Kidney glomerular epithelial cell (primary cell): ENCODE measurements around the gene CCDC30.
"Not testable (repeated sequence)": the region's sequence is repeated elsewhere in the genome, so short reads cannot be mapped to it uniquely, and the experiment has no call there.

ENCODE experiments used
- DNase-seq: peaks from one replicate; lab custom pipeline; 2025; lab: John Stamatoyannopoulos, UW

The CCDC30 gene

DNA sequence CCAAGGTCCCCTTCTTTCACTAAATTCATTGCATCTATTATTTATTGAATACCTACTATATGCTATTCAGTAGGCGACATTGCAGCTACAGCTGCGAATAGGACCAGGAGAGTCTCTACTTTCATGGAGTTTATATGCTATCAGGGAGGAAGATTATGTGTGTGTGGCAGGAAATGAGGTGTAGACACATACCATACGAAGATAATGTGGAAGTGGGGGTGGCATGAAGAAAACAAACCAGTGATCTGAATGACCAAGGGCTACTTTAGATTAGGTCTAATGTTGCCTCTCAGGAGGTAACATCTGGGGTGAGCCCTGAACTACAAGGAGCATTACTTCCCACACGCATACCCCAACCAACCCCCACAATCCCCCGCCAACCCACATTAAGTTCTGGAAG, 194.1 kb downstream of the CCDC30 start:
- no peak for DNase-seq

- DNase-seq = peak; percentile 83
These were observed 195.1 kb downstream of the CCDC30 start, which contains the start of gene PPIH for GRCh38 chr1:42657981-42658876. Gene PPIH (plus strand): TSS chr1:42658423. CDS start chr1:42658447, 24 bp downstream.

GRCh38 chr1:42658877-42659337, 195.8 kb downstream of the CCDC30 start:
- no peak for DNase-seq

DNA sequence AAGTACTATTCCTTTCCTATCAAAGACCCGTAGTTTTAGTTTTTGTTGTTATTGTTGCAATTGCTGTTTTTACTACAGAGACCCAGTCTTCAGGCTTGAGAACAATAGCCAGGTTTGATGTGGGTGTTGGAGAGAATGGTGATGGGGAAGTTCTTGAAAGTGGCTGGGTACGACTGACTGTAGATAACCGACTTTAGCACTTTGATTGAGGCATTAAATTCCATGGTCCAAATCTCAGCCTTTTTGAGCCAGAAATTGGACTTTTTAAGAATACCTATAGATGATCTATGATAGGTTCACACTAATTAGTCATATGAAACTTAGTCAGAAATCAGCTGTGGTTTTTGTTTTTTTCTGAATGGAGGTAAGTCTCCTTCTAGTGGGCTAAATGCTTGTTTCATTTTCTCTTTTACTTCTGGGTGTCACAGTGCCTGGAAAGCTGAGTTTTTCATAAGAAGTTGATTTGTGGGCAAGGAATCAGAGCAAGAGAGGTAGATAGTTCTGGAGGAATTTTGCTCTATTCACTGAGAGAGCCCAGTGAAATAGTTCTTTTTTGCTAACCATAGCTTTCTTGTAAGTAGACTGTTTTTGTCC, 197.9 kb downstream of the CCDC30 start:
- DNase-seq = no peak

GRCh38 chr1:42669936-42670335, 206.8 kb downstream of the CCDC30 start:
- no peak for DNase-seq

GRCh38 chr1:42670425-42670824, 207.3 kb downstream of the CCDC30 start:
- no peak for DNase-seq

DNA sequence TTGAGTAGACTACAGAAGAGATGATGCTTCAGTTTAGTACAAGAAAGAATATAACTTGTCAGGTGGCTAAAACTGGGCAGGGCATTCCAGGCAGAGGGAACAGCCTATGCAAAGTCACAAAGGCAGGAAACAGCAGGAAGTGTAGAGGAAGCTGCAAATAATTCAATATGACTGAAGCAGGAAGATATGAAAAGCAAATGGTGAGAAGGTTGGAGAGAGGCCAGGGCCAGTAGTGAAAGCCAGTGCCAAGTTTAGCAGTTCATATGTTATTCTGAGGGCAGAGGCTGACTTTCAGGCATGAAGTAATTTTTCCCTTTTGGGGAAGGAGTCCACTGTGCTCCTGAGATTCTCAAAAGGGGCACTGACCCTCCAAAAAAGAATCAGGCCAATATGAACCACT, 211.1 kb downstream of the CCDC30 start:
- DNase-seq = no peak

DNA sequence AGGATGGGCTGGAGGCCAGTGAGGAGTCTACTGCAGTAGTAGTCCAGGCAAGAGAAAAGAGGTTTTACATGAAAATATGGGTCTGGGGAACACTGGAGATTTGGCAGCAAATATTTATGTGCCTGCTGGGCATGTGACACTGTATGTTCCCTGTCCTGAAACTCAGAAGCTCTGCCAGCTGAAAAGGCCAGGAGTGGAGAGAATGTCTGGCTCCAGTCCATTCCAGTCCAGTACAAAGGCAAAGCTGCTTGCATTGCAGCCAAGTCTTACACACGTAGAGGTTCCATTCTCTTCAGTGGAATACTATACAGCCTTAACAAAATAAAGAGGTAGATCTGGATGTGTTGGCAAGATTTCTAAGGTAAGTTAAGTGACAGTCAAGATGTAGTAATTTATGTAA, 211.6 kb downstream of the CCDC30 start:
- DNase-seq = no peak

GRCh38 chr1:42675467-42675866, 212.4 kb downstream of the CCDC30 start:
- no peak for DNase-seq

- no peak for DNase-seq
These were observed 213.5 kb downstream of the CCDC30 start for GRCh38 chr1:42676534-42677087.

- no peak for DNase-seq
These were observed 216.4 kb downstream of the CCDC30 start for GRCh38 chr1:42679364-42679983.

GRCh38 chr1:42680055-42680454, 217.0 kb downstream of the CCDC30 start:
- no peak for DNase-seq

DNA sequence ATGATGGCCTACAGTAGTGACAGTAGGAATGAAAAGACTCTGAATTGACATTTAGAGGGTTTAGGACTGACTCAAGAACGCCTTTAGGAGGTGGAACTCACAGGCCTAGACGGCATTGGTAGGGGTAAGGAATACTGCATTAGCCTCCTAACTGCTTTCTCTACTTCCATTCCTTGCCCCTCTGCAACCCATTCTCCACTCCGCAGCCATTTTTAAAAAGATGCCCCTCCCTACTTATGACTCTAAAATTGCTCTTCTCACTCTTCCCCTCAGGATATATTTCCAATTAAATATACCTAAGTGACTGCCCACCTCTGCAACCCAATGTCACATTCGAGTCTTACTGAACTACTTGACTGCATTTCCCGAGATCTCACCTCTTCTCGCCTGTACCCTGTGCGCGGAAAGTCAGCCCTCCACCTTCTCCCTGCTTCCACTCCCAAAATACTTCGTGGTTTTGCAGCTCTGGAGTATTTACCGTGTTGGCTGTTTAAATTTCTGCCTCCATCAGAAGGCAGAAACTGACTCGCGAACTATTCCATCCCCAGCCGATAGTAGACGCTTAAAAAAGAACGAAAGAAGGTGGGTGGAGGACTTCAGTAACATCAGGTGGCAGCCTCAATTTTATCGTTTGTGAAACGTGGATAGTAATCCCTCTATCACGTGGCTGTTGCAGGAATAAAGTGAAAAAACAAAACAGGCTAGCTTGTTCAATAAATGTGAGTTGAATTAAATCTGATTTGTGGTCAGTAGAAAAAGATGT, 218.0 kb downstream of the CCDC30 start:
- peak; percentile 30 for DNase-seq

- DNase-seq = peak; percentile 98
These were observed 218.8 kb downstream of the CCDC30 start, which contains the start of gene YBX1 for GRCh38 chr1:42681741-42682483. Gene YBX1 (plus strand): TSS chr1:42682418. CDS start chr1:42682566, 148 bp downstream.

GRCh38 chr1:42682484-42682738, 219.3 kb downstream of the CCDC30 start:
- not testable (repeated sequence) for DNase-seq

DNA sequence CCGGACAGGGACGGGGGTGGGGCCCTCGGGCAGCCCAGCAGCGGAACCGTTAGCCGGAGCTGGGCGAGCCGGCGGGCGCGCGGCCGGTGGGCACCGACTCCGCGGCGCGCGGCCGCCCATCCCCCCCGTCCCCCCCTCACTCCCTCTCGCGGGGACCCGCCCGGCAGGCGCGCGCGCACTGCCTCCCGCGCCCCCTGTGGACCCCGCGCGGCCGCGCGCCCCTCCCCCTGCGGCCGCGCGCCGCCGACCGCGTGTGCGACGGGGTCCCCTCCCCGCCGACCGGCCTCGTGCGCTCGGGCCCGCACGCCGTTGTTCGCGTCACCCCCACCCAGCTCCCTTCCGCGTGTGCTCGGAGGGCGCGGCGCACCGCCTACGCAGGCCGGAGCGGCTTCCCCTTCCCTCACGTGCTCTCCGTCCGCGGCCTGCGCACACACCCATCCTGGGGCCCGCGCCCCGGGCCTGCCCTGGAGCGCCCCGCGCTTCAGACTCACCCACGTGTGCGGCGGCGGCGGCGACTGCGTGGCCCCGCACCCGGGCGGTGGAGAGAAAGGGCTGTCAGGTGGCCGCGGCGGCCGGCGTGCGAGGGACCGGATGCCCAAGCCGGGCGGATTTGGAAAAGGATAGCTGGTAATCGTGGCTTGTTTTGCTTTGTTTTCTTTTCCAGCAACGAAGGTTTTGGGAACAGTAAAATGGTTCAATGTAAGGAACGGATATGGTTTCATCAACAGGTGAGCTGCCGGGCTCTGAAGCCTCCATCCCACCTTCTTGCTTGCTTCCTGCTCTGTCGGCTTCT, 219.8 kb downstream of the CCDC30 start:
- no peak for DNase-seq

DNA sequence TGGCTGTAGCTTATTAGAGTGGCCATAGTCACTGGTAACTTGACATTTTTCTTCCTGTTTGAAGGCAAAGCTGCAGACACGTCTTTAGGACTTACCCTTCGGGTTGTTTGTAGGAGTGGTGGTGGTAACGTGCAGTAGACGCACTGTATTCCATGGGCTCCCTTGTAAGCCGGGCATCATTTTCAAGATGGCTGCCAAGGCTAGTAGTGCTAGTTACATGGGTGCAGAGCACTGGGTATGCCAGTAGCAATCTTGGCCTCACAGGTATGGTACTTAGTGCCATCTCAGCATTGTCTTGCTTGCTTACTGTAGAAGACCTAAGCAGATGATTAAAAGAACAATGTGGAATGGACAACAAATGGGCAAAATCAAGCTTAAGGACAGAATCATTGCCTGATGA, 221.1 kb downstream of the CCDC30 start:
- no peak for DNase-seq

DNA sequence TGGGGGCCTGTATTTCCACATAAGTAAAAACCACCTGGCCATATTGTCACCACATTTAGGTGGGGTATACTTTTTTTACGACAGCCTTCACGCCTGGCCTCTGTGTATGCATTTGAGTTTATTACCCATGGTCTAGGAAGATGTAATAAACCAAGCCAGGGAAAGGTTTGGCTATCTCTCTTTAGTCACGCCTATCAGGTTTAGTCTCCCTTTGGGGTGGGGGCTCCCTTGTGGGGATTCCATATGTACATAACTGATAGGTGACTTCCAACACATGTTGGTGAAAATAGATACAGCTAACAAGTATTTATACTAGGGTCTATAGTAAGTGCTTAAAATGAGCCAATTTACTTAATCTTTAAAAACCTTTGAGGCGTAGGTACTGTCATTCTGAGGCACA, 223.3 kb downstream of the CCDC30 start:
- DNase-seq = no peak

DNA sequence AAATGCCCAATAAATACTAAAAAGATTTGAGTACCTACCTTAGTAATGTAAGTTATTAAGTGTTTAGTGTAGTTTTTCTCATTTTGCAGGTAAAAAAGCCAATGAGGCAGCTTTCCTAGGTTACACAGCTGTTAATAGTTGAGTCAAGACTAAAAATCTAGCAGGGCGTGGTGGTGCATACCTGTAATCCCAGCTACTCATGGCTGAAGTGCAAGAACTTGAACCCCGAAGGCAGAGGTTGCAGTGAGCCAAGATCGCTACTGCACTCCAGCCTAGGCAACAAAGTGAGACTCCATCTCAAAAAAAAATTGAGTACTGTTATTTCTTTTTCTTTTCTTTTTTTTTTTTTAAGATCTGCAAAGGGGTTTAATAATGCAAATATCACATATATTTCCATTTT, 226.8 kb downstream of the CCDC30 start:
- DNase-seq = no peak

DNA sequence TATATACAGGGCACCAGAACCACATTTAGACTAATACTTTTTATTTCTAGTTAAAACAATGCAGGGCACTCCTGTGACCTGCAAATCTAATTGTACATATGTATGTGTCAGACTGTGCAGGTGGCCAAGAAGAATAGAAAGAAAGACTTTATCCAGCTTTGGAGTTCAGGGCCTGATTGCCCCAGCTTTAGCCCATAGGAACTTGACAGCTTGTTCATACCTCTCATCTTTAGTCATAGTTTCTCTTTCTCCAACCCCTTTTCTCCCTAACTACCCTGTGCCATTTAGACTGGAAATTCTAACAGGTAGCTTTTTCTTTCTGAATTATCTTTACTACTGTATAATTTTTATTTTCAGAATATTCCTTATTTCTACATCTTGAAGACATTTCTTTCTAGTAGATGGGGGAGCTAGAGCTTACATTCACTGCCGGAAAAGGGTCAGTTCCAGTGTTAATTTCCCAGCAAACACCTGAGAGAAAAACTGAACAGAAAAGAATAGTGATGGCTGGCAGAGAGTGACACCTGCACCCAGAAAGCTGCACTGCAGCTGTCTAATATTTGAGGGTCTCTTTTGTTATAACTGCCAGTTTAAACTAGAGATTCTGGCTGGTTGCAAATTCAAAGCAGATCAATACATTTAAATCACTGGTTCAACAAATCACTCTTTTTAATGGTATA, 227.5 kb downstream of the CCDC30 start:
- DNase-seq = no peak
